HG03342 (cell line): ENCODE measurements around the gene DNAH3.
"Not testable (repeated sequence)": the region's sequence is repeated elsewhere in the genome, so short reads cannot be mapped to it uniquely, and the experiment has no call there.

Source experiments
- ATAC-seq: cut with Tn5 transposase; IDR thresholded peaks from one replicate; pipeline ENCODE4 v1.9.1; 2021; ENCODE audit warnings: mild to moderate bottlenecking, moderate library complexity; ENCODE audit not compliant: unreplicated experiment

The DNAH3 gene

GRCh38 chr16:21167929-21168602 is 17.4 kb upstream of the DNAH3 start:
- no peak for ATAC-seq

DNA sequence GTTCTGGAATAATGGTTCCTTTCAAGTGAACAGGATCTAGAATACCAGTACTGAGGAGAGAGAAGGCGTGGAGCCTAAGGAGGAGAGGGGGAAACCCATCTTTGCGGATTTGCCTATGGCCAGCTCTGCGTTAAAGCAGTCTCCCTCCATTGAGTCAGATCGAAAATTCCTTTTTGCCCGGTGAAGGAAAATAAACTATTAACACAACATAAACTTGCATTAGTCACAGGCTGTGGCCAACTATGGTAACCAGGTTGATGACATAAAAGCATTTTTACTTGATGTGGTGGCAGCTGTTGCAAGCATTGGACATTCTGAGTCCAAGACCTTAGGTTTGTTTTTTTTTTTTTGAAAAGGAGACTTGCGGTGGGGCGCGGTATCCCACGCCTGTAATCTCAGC is 16.7 kb upstream of the DNAH3 start:
- no peak for ATAC-seq

GRCh38 chr16:21166561-21166961 is 15.9 kb upstream of the DNAH3 start:
- no peak for ATAC-seq

- ATAC-seq, result no peak
These were observed 14.0 kb upstream of the DNAH3 start for GRCh38 chr16:21164521-21165168.

DNA sequence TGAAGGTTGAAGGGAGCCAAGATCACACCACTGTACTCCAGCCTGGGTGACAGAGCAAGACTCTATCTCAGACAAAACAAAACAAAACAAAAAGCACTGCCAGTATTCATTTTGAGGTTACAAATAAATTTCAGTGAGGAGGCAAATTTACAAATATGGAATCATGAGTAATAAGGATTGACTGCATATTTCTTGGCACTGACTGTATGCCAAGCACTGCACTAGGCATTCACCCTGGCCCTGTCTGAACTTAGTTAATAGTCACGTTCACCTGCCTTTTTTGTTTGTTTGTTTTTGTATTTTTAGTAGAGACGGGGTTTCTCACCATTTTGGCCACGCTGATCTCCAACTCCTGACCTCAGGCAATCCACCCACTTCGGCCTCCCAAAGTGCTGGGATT is 12.9 kb upstream of the DNAH3 start:
- ATAC-seq, result no peak

- ATAC-seq, result no peak
These were observed 12.1 kb upstream of the DNAH3 start for GRCh38 chr16:21162661-21163151.

- no peak for ATAC-seq
These were observed 10.6 kb upstream of the DNAH3 start for GRCh38 chr16:21161211-21161610.

- no peak for ATAC-seq
These were observed 9.6 kb upstream of the DNAH3 start for GRCh38 chr16:21160276-21160675.

DNA sequence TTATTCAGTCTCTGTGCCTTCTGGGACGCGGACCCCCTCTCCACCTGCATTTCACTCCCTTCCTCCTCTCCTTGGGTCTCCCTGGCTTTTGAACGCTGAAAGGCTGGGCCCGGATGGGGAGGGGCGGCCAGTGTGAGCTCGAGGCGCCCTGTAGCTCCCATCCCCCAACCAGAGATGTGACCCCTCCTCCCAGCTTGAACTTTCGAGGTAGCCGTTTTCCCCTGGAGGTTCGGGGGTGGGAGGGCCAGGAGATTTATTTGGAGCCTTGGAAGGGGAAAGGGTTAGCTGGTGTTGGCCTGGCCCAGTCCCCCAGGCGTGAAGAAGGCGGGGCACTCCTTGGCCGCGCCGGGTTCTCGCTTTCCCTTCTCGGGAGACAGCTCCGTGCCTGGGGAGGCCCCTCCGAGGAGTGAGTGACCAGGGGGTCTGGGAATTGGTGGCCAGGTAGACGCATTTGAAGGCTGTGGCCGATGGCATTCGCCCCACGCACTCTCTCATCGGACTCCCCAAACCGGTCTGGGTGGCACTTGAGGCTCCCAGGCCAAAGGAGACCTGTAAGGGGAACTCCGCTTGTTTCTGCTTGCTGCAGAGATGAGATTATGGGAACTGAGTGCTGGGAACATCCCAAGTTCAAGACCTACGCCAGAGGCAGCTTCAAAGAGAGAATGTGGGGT is 8.8 kb upstream of the DNAH3 start:
- no peak for ATAC-seq

GRCh38 chr16:21158208-21159110 is 7.8 kb upstream of the DNAH3 start, which contains the start of gene LDAF1:
Gene LDAF1 (plus strand): TSS chr16:21158674. CDS start chr16:21161183, 2,509 bp downstream.
- peak; percentile 83 for ATAC-seq

- no peak for ATAC-seq
These were observed 7.0 kb upstream of the DNAH3 start for GRCh38 chr16:21157632-21158031.

DNA sequence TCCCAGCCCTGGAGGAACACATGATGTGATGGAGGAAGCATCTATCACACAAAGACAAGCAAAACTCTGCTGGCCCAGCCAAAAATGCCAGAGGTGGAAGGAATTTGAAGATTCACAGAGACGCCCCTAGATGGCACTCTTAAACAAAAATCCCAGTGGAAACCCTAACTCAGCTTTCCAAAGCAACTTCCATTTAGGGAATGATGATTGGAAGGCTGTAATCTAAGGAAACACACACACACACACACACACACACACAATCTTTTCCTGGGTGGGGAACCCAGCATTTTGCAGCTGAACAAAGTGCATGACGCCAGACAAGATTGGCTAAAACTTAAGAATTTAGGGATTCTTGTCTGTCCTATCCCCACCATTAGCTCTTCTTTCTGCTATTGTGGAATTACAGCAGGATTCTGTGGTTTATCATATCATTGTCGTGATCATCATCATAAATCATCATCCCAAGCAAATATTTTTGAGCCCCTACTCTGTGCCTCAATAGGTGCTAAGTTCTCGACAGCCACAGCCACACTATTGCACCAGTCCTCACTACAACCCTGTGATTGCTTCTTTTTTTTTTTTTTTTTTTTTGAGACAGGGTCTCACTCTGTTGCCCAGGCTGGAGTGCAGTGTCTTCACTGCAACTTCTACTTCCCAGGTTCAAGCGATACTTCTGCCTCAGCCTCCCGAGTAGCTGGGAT is 6.3 kb upstream of the DNAH3 start:
- no peak for ATAC-seq

- not testable (repeated sequence) for ATAC-seq
These were observed 5.4 kb upstream of the DNAH3 start for GRCh38 chr16:21156011-21156410.

DNA sequence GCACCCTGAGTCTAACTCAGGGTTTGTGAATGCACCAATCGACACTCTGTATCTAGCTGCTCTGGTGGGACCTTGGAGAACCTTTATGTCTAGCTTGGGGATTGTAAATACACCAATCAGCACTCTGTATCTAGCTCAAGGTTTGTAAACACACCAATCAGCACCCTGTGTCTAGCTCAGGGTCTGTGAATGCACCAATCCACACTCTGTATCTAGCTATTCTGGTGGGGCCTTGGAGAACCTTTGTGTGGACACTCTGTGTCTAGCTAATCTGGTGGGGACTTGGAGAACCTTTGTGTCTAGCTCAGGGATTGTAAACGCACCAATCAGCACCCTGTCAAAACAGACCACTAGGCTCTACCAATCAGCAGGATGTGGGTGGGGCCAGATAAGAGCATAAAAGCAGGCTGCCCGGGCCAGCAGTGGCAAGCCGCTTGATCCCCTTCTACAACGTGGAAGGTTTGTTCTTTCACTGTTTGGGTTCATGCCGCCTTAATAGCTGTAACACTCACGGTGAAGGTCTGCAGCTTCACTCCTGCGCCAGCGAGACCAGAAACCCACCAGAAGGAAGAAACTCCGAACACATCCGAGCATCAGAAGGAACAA is 2.6 kb upstream of the DNAH3 start:
- not testable (repeated sequence) for ATAC-seq

DNA sequence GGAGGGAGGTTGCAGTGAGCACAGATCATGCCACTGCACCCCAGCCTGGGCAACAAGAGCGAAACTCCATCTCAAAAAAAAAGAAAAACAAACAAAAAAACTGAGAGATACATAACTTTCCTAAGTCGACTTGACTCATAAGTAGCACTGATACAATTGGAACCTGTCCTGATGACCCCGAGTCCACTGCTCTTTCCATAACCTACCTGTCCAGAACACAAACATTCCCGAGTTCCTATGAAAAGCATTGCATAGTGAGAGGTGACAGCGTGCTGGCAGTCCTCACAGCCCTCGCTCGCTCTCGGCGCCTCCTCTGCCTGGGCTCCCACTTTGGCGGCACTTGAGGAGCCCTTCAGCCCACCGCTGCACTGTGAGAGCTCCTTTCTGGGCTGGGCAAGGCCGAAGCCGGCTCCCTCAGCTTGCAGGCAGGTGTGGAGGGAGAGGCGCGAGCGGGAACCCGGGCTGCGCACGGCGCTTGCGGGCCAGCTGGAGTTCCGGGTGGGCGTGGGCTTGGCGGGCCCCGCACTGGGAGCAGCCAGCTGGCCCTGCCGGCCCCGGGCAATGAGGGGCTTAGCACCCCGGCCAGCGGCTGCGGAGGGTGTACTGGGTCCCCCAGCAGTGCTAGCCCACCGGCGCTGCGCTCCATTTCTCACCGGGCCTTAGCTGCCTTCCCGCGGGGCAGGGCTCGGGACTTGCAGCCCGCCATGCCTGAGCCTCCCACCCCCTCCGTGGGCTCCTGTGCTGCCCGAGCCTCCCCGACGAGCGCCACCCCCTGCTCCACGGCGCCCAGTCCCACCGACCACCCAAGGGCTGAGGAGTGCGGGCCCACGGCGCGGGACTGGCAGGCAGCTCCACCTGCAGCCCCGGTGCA is 1.7 kb upstream of the DNAH3 start:
- ATAC-seq, result not testable (repeated sequence)

DNA sequence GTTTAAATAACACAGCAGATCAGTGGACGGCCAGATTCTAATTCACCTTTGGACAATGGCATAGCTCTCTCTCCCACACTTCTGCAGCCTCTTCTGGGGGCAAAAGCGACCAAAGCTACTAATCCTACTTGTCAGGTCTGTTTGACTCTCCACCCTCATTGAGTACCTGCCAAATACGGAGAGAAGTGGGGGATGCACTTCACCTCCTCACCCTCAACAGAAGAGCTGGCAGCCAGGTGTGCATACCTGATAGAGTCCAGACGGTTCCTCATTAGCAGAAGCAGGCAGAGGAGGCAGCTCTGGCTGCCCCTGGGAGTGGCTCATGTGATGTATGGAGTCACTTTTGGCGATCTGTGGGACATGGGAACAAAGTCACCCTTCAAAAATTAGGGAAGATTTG is 4.9 kb downstream of the DNAH3 start:
- no peak for ATAC-seq

- ATAC-seq, result no peak
These were observed 16.6 kb downstream of the DNAH3 start for GRCh38 chr16:21134053-21134452.

DNA sequence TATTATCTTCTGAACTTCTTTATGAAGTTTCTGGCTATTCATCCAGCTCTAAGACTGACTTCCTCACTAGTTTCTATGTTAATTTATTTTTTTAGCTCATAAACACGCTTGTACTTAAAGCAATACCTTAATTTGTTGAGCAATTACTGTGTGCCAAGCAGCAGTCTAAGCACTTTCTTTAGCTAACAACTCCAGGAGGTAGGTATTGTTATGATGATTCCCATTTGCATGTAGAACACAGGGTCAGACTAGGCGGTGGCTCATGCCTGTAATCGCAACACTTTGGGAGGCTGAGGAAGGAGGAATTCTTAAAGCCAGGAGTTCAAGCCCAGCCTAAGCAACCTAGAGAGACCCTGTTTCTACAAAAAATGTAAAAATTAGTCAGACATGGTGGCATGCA is 19.8 kb downstream of the DNAH3 start:
- ATAC-seq, result no peak

GRCh38 chr16:21128991-21129390 is 21.7 kb downstream of the DNAH3 start:
- ATAC-seq, result no peak
